ENCODE data around the gene CCDC178.
"Not testable (repeated sequence)": the region's sequence is repeated elsewhere in the genome, so short reads cannot be mapped to it uniquely, and the experiment has no call there.

The CCDC178 gene

DNA sequence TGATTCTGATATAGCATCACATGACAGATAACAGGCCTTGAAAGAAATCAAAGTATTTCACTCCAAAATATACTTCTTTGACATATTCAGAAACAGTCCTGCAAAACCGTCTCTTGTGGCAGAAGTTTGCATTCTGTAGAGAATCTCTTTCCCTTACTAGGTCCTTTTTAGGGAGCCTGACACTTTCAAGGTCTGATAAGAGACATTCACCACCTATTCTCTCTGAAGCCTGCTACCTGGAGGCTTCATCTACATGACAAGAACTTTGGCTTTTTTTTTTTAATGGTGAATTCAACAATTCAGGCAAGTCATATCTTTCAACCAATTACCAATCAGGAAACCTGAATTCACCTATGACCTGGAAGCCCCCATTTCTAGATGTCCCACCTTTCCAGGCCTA, 83.8 kb downstream of the CCDC178 start:
- in situ Hi-C loops (cut with MboI; ENCODE audit: low pct_unique_long_range_greater_than_20kb, low sequenced_read_pairs, unreplicated experiment) = no loop called here
- TF ChIP-seq CTCF (IDR thresholded peaks at IDR 0.05; ENCODE audit: extremely low read depth, insufficient read depth, missing control alignments) = no peak
- DNase-seq (ENCODE audit: low spot score) = no peak

- in situ Hi-C loops (cut with MboI; ENCODE audit: low pct_unique_long_range_greater_than_20kb, low sequenced_read_pairs, unreplicated experiment) = no loop called here
Measured at GRCh38 chr18:33355756-33356155, 84.8 kb downstream of the CCDC178 start.

DNA sequence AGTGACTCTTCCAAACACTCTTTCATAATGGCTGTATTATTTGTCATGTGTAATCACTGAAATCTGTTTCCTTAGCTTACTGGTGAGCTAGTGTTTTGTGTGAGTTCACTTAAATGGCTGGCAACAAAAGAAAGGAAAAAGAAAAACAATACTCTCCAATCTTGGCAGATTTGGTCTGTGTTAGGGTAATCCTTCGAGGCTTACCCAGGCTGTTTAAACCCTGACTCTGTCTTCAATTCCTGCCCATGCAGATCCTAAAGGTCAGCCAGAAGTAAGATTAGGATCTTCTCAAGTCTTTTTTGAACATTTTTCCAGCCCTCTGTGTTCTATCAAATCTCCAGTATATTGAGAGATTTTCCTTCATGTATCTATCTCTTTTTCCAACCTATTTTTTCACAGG, 85.3 kb downstream of the CCDC178 start:
- no peak for DNase-seq (ENCODE audit: low spot score)
- in situ Hi-C loops (cut with MboI; ENCODE audit: low pct_unique_long_range_greater_than_20kb, low sequenced_read_pairs, unreplicated experiment) = no loop called here
- no peak for TF ChIP-seq CTCF (IDR thresholded peaks at IDR 0.05; ENCODE audit: extremely low read depth, insufficient read depth, missing control alignments)

More at GRCh38 chr18:33355756-33356155, 84.8 kb downstream of the CCDC178 start:
- DNase-seq (ENCODE audit: low spot score) = no peak
- no peak for TF ChIP-seq CTCF (IDR thresholded peaks at IDR 0.05; ENCODE audit: extremely low read depth, insufficient read depth, missing control alignments)

- no peak for DNase-seq (ENCODE audit: low spot score)
- in situ Hi-C loops (cut with MboI; ENCODE audit: low pct_unique_long_range_greater_than_20kb, low sequenced_read_pairs, unreplicated experiment) = no loop called here
Measured at GRCh38 chr18:33350256-33350655, 90.3 kb downstream of the CCDC178 start.

GRCh38 chr18:33339733-33340132, 100.8 kb downstream of the CCDC178 start:
- in situ Hi-C loops (cut with MboI; ENCODE audit: low pct_unique_long_range_greater_than_20kb, low sequenced_read_pairs, unreplicated experiment) = not testable (repeated sequence)

More at GRCh38 chr18:33350256-33350655, 90.3 kb downstream of the CCDC178 start:
- no peak for TF ChIP-seq CTCF (IDR thresholded peaks at IDR 0.05; ENCODE audit: extremely low read depth, insufficient read depth, missing control alignments)

GRCh38 chr18:33334781-33335180, 105.7 kb downstream of the CCDC178 start:
- DNase-seq (ENCODE audit: low spot score) = no peak
- TF ChIP-seq CTCF (IDR thresholded peaks at IDR 0.05; ENCODE audit: extremely low read depth, insufficient read depth, missing control alignments) = no peak
- in situ Hi-C loops (cut with MboI; ENCODE audit: low pct_unique_long_range_greater_than_20kb, low sequenced_read_pairs, unreplicated experiment) = no loop called here

More at GRCh38 chr18:33339733-33340132, 100.8 kb downstream of the CCDC178 start:
- not testable (repeated sequence) for DNase-seq (ENCODE audit: low spot score)

DNA sequence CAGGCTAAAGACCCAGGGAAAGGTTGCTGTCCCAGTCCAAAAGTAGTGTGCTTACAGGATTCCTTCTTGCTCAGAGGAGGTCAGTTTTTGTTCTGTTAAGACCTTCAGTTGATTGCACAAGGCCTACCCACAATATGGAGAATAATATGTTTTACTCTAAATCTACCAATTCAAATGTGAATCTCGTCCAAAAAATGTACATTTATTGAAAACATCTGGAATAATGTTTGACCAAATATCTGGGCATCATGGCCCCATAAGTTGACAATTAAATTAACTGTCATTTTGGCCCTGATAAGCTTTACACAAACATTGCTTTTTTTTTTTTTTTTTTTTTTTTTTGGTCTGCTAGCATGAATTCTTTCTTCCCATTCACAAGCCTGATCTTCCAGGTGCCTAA, 109.8 kb downstream of the CCDC178 start:
- no peak for DNase-seq (ENCODE audit: low spot score)
- in situ Hi-C loops (cut with MboI; ENCODE audit: low pct_unique_long_range_greater_than_20kb, low sequenced_read_pairs, unreplicated experiment) = no loop called here
- TF ChIP-seq CTCF (IDR thresholded peaks at IDR 0.05; ENCODE audit: extremely low read depth, insufficient read depth, missing control alignments) = no peak

Measured in GM13977 (cell line).